Activated CD8-positive, alpha-beta memory T cell treated with anti-CD3 and anti-CD28 coated beads for 36 hours (primary cell): Measurements from ENCODE around the gene UTY. TPM values are rescaled to one million over a fixed set of nuclear protein-coding genes. Genes with fewer than 3 reads are reported as not detected.

ENCODE experiments used
- CTCF ChIA-PET: fragments of 350-600 bp; sonication (Branson Sonifier 250); formaldehyde crosslinking; loops from one replicate; lab custom pipeline; 2021; ENCODE audit warnings: antibody characterized with exemption; lab: Charles Lee
- POLR2A ChIA-PET: fragments of 350-600 bp; sonication (Branson Sonifier 250); formaldehyde crosslinking; loops from one replicate; lab custom pipeline; 2021; ENCODE audit warnings: antibody characterized with exemption; lab: Charles Lee
- total RNA-seq, 2 experiments: library from RNA; stranded (reverse); gene quantifications; one replicate each; pipeline ENCODE4 v1.2.3, GENCODE V29; 2021

UTY gene
- 10 to 100 TPM; 12.4 to 14.5 TPM for total RNA-seq

DNA sequence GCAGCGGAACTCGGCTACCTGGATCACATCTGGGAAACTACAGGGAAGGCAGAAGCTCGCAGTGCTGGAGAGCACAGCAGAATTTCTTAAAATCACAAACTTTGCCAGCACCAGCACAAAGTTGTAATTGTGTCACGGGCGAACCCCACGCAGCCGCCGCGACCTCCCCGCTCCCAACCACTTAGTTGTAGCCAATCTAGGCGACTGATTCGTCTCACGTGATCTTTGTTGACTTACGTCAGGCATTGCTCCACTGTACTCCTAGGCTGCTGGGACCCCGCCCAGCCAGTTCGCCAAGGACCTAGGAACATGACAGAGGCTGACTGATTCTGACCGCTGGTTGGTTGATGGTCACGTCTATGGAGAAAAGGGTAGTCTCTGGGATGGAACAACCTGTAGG, at the start of gene UTY:
UTY (minus strand) TSS at position 206 of the 400 bp plus-strand sequence. CDS start 368 bp downstream, outside the sequence.
- ChIA-PET CTCF (no interaction called here), POLR2A (interaction anchor here (0.7 kb wide), 1 partner anchor 224 kb away, joined by 3 read pairs; the partner anchor contains the start of gene TMSB4Y)

DNA sequence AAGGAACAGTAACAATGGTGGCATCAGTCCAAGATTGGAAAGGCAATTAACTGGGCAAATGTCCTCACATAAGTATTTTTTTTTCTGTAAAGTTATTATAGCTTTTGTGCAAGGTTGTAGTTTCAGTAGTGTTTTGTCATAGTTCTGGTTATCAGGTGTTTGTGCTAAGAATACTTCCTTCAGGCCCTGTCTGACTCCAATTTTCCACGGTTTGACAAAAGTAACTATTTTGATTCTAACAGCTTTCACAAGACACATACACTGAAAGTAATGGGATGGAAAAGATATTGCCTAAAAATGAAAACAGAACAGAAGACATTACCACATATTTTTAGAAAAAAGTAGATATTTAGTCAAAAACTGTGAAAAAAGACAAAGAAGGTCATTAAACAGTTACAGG, 40.6 kb upstream of the UTY start:
- POLR2A ChIA-PET: no interaction called here
- CTCF ChIA-PET: no interaction called here

DNA sequence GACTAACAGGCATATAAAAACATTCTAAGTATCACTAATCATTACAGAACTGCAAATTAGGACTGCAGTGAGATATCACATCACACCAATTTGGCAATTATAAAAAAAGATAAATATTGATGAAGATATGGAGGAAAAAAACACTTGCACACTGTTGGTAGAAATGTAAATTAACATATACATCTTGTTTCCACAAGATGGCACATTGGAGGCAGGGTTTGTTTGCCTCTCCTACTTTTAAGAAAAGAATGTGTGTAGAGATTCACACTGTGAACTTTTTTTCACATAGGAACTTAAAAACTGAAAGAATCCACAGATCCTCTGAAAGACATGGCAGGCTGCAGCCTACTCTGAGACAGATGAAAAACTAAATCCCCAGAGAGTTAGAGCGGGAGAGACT, 21.4 kb upstream of the UTY start:
- ChIA-PET CTCF (no interaction called here), POLR2A (no interaction called here)

DNA sequence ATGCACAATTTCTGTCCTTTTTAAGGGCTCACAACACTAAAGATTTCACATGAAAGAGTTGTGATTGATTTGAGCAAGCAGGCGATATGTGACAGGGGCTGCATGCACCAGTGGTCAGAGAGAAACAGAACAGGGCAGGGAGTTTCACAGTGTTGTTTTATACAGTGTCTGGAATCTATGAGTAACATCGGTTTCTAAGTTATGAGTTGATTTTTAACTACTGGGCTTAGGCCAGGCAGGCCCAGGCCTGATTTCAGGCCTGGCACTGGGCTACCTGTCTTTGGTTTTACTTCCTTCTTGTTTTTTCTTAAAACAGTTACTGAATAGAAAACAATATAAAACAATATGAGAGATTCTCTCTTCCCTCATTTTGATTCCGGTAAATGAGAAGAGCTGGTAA, 13.9 kb upstream of the UTY start:
- CTCF ChIA-PET: no interaction called here
- POLR2A ChIA-PET: no interaction called here

DNA sequence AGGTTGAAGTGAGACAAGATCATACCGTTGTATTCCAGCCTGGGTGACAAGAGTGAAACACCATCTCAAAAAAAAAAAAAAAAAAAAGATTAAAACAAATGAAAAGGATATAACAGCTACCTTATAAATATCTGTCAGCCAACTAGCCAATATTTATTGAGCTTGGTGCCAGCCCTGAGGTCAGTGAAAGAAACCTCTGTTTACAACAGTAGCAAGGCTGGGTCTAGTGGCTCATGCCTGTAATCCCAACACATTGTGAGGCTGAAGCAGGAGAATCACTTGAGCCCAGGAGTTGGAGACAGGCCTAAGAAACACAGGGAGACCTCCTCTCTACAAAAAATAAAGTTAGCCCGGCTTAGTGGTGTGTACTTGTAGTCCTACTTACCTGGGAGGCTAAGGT, 12.6 kb upstream of the UTY start:
- ChIA-PET CTCF (interaction anchor here (0.8 kb wide), 1 partner anchor 25 kb away, joined by 3 read pairs; no protein-coding TSS in a partner anchor), POLR2A (no interaction called here)

DNA sequence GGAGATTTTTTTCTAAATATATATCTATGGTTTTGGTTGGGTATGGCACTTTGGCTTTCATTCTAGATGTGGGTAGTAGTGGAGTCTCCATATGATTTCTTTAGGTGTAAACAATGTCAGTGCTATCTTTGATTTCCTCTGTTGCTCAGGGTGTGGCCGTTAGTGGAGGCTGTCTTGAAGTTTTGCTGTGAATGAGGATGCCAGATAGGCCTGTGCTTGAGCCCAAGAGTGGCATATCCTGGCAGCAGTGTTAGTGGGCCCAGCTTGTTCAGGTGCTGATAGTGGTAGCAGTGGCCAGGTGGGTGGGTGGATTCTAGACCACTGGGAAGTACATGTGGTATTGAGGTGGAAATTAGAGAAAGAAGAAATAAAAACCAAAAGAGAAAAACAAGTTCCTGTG, 8.9 kb upstream of the UTY start:
- POLR2A ChIA-PET: no interaction called here

DNA sequence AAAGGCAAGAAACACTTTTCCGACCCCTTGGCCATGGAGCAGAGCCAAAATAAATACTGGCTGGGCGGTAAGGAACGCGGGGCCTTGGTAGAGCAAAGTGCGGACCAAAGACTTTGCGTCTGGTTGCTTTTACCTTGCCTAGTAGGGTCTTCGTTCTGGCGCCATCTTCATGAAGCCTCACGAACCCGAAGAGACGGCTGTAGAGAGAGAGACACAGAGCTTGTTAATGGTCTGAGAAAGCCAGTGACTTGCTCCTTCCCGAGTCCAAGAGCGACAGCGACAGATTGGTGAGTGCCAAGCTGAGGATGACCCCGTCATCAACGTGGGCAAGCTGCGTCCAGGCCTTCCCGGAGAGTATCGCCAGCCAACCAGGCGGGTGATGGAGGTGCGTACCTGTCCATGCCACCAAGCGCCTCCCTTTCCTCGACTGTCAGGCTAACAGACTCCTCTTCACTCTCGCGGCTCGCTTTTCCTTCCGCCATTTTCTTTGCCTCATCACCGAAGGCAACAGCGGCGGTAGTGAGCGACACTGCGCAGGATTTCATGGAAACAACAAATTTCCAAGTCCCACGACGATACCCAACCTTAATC, 617 bp downstream of the UTY start:
- ChIA-PET POLR2A (interaction anchor here (0.7 kb wide), 1 partner anchor 224 kb away, joined by 3 read pairs; the partner anchor contains the start of gene TMSB4Y), CTCF (no interaction called here)

More for the DNA sequence above, 8.9 kb upstream of the UTY start:
- CTCF ChIA-PET: no interaction called here

DNA sequence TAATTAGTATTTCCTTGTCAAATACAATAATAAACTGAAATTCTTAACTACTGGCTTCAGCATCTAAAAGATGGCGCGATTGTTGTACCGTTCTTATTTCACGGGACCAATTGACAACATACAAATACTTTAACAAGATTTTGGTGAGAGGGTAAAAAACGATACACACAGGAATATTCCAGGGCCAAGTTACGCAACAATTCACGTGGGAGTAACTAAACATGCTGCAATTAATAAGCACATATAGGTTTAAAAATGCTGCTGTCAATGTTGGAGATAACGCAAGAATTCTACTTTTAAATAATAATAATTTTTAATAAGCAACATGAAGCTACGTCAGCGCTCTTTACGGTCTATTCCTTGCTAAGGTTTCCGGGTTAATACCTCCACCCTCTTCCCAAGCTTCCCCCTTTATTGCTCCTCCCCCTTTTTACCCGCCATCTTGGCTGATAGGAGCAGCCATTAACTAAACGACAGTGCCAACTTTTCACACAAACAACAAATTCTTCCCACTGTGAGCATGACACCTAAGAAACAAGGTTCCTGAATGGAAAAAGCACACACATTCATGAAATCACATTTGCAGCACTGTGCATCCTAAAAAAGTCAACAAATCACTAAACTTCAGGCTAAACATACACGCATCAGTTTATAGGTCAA, 1.6 kb downstream of the UTY start:
- ChIA-PET POLR2A (no interaction called here), CTCF (no interaction called here)

DNA sequence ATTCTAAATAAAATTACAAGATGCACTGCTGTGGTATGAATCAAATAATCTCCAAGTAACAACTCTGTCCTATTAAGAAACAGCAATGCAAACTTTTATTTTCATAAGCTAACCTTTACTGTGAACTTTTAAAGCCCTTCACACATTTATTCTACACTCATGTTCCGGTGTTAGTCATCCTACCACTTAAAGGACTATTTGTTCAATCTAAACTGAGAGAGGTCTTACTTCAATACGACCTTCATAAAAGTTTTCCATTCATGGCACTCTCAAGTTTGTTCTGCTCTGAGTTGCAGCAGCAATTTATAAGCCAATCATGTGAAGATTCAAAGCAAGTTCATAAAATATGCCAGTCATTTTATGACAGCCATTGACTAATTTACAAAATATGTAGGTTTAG, 4.8 kb downstream of the UTY start:
- POLR2A ChIA-PET: no interaction called here
- CTCF ChIA-PET: interaction anchor here (0.6 kb wide), 1 partner anchor 802 kb away, joined by 4 read pairs; no protein-coding TSS in a partner anchor

DNA sequence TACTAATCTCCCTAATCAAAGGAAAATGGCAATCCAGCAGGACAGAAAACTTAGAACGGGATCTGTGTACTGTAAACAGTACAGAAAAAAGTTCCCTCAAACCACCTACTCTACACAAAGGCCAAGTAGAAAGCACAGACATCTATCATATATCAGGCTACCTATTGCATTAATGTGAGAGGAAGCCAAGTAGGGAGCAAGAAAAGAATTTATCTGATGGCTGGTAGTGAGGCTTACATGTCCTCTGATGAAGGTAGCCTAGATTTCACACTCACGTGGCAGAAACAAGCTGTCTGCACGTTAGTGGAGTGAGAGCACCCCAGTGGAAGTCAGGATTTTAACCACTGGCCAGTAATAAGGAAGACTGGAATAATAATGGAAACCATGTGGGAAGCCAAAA, 28.3 kb downstream of the UTY start:
- ChIA-PET POLR2A (no interaction called here), CTCF (no interaction called here)

DNA sequence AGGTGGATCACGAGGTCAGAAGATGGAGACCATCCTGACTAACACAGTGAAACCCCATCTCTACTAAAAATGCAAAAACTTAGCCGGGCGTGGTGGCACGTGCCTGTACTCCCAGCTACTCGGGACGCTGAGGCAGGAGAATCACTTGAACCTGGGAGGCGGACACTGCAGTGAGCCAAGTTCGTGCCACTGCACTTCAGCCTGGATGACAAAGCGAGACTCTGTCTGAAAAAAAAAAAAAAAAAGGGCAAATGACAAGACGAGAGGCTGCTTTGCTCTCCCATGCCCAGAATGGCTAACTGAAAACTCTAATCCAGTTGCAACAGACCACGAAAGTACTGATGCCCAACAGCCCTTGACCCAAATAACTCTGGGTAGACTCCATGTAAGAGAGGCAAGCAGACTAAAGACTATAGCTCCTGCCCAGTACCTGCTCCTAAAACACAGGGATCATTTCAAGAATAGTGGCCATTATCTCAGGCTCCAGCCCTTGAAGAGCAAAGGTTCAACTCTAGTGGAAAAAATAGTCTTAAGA, 29.2 kb downstream of the UTY start:
- POLR2A ChIA-PET: no interaction called here
- CTCF ChIA-PET: no interaction called here

DNA sequence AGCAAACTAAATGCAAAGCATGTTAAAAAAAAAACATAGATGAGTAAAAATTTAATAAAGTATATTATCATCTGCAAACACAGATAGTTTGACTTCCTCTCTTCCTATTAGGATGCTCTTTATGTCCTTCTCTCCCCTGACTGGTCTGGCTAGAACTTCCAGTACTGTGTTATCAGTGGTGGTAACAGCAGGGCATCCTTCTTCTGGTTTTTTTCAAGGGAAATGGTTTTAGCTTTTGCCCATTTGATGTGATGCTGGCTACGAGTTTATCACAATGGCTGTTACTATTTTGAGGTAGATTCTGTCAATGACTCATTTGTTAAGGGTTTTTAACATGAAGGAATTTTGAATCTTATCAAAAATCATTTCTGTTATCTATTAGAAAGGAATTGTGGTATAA, 34.3 kb downstream of the UTY start:
- CTCF ChIA-PET: interaction anchor here (1.0 kb wide), 1 partner anchor 9 kb away, joined by 3 read pairs; no protein-coding TSS in a partner anchor

DNA sequence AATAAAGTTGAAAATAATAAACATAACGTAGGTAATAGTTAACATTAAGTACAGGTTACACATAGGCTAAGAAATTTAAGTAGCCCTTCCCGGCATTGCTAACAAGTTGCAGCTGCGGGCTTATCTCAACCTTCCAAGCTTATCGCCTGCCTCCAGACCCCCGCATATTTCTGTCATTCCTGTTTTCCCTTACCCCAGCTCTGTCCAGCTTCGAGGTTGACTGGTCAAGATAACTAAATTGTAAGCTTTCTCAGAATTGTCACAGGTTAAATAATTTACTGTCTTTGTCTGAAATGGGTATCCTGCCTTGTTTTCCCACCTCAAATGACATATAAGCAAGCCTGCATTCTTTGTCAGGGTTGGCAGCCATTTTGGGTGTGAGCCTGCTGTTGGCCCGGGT, 36.7 kb downstream of the UTY start:
- POLR2A ChIA-PET: no interaction called here
- CTCF ChIA-PET: no interaction called here

More for the DNA sequence above, 34.3 kb downstream of the UTY start:
- POLR2A ChIA-PET: no interaction called here

DNA sequence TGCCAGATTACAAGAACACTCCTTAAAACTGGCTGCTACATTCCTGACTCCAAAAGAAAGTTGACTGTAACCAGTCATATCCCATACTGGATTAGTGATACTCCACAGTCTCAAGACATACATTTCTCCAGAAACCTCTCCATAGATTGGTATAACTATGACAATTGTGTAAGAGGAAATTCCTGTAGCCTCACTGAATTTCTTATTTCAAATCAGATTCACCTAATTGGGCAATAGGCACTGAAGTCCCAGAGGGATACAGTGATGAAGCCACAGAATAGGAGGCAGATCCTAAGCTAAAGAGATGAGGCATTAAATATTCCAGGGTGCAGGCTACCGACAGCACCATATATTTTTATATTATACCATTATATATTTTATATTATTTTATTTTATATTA, 39.0 kb downstream of the UTY start:
- CTCF ChIA-PET: no interaction called here
- POLR2A ChIA-PET: no interaction called here

DNA sequence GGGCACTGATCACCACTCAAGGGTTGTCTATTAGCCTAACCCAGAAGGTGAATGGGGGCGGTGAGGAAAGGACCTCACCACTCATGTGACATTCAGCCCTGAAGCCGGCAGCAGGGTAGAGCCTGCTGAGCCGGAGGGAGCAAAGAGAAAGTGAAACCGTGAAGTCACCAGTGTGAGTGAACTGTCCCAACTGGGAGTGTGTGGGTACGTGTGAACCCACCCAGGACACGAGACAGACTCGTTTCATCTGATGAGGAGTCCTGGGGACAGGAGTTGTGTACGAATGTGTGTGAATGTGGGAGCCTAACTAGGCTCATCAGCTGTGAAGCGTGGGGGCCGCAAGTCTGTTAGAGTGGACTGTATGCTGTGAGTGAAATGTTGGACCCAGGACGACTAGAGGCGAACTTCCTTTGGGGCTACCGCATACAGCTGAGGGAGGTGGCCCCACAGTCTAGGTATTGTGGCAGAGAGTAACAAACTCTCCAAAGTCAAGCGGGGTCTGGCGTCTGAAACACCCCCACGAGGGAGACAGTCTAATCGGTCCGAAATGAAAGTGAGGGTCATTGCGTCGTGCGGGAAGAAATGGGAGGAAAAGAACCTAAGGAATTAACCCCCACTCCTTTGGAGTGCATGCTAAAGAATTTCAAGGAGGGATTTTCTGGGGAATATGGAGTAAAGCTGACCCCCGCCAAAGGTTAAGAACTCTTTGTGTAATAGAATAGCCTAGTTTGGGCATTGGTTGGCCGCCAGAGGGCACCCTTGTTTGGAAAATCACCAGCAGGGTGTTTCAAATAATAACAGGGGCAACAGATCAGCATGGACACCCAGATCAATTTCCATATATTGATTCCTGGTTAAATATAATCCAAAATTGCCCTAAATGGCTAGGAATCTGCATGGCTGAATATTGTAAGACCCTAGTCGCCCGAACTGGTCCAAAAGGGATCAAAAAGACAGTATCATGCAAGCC, 43.6 kb downstream of the UTY start:
- POLR2A ChIA-PET: no interaction called here
- CTCF ChIA-PET: interaction anchor here (0.8 to 0.9 kb wide), 3 partner anchors 9 to 1405 kb away, joined by 3 read pairs; no protein-coding TSS in a partner anchor

DNA sequence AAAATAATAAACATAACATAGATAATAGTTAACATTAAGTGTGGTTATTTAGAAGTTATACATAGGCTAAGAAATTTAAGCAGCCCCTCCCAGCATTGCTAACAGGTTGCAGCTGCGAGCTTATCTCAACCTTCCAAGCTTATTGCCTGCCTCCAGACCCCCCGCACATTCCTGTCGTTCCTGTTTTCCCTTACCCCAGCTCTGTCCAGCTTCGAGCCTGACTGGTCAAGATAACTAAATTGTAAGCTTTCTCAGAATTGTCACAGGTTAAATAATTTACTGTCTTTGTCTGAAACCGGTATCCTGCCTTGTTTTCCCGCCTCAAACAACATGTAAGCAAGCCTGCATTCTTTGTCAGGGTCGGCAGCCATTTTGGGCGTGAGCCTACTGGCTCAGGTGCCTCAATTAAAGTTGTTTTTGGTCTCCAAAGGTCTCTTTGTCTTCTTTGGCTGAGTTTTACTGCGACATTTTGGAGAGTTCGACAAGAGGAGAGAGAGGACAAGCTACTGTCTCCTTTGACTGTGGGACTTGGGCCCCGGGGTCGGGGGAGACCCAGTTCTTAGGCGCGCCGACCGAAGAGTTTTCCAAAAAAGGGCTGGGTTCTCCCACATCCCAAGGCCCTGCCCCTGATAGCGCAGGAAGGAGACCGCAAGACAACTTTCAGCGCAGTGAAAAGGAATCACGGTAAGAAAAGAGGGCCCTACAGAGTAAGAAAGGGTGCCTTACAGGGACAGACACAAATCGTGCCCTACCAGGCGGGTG, 44.4 kb downstream of the UTY start:
- CTCF ChIA-PET: no interaction called here
- POLR2A ChIA-PET: no interaction called here

DNA sequence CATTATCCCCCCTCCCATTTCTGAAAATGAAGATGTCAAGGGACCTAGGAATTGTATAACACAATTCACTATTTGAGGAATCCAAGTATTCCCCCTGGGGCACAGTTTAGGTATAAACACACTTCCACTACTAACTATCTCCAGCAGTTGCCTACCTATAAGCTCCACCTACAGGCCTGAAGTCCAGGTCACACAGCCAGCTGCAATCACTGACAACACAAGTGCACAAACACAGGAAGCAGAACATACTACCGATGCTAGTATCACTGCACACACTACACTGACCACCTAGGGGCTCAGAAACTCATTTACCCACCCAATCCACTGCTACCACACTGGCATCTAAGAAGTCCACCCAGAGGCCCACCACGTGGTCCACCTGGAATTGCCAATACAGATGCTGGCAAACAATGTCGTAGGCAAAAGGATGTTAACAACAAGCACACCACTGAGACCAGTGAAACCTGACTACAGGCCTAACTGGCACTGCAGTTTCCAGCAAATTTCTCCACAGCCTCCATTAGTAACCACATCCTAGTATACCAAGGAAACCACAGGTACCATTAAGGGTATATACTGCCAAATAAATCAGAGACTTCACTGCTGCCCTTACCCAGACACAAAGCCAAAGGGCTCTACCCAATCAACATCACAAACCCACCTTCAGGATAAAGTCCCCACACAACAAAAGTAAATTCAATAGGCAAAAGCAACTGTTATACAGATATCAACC, 47.4 kb downstream of the UTY start:
- ChIA-PET CTCF (no interaction called here), POLR2A (no interaction called here)

DNA sequence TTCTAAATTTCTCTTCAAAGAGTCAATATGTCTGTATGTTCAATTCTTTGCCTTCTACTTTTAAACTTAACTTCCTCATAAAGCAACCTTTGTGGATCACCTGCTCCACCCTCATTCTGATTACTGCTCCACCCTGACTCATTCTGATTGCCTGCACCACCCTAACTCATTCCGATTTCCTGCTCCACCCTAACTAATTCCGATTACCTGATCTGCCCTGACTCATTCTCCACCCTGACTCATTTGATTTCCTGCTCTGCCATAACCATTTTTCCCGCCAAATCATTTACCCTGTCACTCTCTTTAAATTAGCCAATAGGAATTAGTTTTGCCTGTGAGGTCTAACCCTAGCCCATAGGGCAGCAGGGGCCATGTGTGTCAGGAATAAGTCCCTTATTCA, 50.3 kb downstream of the UTY start:
- ChIA-PET CTCF (no interaction called here), POLR2A (no interaction called here)
